ENCODE measurements around the gene NMUR1.

Gene NMUR1

DNA sequence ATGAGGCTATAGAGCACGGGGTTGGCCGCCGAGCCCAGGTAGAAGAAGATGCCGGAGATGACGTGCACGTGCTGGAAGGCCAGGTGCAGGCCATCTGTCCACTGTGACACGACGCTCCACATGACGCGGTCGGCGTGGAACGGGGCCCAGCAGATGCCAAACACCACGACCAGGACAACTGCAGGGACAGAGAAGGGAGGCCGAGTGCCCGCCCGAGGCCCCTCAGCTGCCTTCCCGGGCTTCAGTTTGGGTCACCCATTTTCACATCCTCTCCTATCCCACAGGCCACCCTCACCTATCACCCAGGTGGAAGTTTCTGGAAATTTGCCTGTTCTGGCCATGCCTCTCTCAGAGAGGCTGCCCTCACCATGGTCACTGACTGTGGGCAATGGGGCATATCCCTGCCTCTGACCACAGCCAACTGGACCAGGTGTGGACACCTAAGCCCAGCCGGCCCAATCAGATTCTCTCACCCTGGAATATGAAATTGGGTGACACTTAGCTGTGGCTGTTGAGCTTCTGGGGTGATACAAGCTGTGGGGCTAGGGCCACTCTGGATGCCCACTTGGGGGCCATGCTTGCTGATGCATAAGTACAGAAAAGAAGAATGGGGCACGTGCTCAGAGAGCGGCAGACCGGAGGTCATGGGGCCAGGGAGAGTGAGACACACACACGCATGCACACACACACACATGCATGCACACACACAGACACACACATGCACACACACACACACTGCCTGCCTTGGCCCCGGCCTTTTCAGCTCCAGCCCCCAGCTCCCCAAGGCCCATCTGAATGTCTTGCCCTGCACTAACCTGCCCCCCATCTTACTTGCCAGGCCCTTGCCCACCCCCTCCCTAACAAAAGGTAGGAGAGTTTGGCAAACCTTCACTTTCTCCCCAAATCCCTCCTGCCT lies 4.7 kb downstream of the NMUR1 start:
- no peak for DNase-seq

DNA sequence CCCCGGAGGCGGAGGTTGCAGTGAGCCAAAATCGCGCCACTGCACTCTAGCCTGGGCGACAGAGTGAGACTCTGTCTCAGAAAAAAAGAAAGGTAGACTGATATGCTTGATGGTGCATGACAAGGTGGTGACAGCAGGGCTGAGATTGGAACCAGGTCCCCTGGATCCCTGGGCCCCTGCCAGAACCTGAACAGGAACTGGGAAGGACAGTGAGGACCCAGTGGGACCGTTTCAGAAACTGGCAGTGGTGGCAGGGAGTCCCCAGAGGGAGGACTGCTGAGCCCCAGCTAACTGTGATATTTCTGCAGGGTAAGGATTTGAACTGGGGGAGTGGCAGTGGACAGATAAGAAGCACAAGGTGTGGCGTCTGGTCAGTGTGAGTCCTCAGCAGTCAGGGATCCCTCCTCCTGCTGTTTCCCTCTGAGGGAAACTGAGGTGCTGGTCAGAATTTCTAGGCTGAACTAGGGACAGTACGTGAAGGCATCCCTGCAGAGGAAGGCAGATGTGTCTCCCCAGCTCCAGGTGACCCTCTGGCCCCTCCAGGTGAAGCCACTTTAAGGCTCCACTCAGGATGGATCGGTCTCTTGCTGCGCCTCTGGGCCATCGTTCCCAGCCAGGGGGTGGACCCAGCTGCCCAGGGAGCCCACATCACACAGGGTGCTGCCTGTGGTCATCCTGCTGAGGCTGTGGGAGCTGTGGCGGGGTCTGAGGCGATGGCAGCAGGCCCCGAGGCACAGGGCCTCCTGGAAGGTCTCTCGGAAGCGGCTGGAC lies 5.6 kb downstream of the NMUR1 start:
- DNase-seq = no peak

DNA sequence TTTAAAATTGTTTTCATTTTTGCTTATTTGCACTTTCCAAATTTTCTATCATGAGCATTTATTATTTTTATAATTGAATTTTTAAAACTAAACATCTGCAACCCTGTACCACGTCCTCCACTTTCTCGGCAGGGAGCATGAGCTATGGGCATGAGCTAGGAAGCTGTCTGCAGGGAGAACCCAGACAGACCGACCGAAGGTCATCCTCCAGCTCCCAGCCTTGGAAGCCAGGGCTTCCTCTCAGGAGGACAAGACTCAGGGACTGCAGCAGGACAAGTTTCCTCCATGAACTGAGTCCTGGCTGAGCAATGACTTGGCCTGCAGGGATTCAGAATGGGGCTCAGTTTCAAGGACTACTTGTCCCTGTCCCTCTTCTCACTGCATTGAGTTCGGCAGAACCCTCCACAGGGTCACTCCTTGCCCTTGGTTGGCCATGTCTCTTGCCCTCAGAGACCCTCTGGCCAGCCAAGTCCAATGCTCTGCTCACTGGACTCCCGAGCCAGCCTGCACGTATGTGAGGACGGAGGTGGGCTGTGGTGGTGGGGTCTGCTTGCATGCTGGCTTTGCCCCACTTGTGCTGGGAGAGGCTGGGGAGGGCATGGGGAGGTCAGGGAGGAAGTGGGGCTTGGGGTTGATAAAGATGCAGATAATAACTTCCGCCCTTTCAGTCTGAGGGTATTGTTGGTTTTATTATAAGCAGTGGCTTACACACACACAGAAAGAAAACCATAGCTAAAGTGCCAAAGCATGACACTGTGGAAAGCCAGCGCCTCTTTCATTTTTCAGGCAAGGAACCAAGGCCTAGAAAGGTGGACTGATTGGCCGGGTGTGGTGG lies 6.6 kb downstream of the NMUR1 start:
- DNase-seq = no peak

DNA sequence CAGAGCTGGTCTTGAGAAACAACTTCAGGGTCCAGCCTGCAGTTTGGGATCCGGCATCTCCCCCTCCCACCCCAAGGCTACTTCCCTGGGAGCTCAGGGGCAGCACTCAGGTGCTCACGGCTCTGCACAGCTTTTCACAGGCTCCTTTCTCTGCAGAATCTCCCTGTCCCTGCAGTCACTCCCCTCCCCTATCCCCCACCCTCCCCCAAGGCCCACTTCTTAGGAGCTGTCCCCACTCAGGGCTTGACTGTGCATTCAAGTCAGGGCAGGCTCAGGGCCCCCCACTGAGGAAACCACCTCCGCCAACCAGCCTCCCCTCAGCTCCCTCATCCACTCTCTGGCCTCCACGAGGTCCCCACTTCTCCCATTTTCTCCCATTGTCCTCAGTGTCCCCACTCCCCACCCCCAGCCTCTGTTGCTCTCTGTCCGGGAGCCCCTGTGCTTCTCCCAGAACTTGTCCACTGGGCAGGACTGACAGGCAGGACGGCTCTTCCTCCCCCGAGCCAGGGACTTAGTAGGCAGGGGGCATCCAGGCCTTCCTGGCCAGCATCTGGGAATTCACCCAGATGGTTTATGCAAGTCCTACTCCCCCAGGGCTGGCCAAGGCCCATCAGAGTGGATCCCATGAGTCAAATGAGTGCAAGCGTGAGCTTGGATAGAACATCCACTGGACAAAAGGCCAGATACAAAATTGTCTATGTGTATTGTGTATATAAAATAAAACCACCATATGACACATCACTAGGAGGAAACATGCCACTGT lies 7.6 kb downstream of the NMUR1 start:
- DNase-seq = peak; percentile 23

DNA sequence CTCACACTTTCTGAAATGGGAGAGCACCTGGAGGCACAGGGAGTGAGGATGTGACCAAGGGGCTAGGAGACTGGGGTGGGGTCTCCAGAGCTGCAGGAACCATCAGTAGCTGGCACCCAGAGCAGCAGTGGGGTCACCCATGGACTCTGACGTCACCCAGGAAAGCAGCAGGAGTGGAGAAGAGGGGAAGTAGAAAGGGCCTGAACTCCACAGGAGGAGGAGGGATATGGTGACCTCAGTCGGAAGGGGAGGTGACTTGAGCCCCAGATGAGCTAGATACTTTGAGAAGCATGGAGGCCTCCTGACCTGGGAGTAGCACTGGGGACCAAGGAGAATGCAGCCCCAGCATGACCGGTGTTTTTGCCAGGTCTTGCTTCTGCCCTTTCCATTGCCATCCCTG lies 8.8 kb downstream of the NMUR1 start:
- no peak for DNase-seq

DNA sequence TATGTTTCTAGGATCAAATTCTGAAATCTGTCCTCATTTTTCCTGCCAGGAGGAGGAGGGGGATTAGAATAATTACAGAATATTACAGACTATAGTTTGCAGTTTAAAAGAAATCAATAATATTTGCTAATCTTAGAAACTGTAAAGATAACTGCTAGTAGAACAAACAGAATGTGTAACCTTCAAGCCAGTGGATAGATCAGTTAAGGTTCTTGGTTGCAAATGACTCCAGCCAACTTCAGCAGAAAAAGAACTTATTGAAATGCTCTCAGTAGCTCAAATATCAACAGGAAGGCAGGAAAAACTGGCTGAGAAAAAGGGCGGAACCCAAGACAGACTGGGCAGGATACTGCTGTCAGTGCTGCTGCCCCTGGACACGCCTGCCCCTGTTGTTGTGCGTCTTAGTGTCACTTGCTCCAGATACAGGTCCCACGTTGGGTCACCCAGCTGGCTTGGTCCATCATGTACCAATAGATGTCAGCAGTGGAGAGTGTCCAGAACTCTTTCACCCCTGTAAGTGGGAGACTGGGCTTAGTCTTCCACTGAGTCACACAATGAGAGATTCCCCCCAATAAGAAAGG lies 10.2 kb downstream of the NMUR1 start:
- DNase-seq = no peak

DNA sequence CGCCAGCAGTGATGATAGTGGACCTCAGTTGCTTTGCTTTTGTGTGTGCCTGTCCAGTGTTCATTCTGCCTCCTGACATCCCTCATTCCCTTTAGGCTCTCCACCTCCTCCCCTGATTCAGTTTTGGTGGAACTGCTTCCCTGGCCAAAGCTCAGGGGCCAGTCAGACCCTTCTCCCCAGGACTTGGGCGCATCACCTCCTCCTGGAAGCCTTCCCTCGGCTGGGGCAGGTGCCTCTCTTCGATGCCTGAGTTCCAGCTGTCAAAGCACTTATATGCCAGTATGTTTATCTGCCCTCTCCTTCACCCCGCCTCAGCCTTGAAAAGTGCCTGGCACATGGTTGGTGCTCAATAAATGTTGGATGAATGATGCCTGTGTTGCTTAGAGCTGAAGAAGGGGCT lies 11.5 kb downstream of the NMUR1 start:
- DNase-seq = no peak

DNA sequence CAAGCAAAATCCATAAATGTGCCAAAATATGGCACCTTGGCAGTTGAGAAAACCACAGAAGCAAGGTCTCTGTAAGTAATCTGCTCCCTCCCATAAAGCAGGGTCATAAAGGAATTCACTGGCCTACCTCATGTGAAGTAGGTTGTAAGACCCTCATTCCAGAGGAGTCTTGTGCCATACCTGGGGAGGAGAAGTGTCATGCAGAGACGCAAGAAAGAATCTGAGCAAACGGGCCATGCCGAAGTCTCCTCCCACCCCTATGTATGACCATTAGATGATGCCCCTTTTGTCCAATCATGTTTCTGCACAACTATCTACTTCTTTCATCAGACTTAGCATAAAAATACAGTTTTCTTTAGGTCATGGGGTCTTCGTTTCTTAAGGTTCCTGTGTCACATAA lies 14.6 kb downstream of the NMUR1 start:
- no peak for DNase-seq

DNA sequence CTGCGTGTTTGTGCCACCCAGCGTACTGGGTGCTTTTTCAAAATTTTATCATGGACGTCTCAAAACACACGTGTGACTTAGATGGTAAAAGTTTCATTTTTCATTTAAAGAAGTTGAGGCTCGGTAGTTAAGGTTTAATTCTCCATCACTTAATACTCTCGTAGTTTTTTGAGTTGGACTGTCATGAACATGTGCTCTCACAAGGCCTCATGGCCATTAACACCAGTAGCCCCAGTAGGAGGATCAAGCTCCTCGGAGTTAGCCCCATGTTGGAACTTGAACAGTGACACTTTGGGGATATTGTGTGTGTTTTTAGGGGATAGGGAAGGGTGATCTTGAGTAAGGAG lies 15.3 kb downstream of the NMUR1 start:
- no peak for DNase-seq

DNA sequence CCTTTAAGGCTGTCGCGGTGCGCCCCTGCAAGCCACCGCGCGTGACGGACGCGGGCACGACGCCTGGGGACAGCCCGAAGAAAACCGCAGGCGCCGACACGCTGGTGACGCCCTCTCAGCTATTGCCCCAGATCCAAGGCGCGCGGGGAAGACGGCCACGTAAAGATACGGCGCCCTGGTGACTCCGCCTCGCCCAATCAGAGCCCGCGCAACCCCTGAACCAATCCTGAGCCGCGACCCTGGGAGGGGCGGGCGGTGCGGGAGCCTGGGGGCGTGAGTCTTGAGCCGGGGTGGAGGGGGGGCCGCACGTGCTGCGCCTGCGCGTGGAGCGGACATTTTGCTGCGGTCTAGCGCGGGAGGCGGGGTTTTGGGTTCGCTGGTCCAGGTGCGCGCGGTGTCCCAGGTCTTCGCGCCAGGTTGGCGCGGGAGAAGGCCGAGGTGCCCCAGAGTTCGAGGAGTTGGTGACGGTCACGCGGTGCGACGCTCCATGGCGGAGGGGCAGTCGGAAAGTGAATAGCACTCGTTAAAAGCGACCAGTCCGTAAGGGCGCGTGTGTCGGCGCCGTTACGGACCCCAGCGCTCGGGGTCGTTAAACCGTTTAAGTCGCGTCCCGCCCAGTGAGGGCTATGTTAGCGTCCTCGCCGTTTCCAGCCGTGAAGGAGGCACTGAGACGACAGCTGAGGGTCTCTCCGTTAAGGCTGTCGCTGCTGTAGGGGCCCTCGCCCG lies 15.9 kb downstream of the NMUR1 start:
- peak; percentile 97 for DNase-seq

DNA sequence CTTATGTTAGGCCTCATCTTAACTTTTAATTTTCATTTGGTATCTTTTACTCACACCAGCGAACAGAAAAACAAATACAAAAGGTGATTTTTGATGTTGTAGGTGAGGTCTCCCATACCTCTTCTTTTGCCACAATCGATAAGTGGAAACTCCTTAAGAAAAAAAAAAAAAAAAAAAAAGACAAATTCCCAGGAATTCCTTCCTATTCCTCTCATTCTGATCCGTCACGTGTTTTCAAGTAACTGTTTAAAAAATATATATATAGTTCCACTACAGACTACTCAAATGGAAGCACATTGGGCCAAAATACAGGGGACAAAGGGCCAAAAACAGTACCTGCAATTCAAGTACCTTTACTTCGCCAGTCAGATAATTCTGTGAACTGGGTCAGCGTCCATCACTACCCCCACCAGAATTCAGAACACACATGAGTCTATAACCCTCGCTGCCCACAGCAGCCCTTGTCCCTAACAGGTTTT lies 16.5 kb downstream of the NMUR1 start:
- no peak for DNase-seq

DNA sequence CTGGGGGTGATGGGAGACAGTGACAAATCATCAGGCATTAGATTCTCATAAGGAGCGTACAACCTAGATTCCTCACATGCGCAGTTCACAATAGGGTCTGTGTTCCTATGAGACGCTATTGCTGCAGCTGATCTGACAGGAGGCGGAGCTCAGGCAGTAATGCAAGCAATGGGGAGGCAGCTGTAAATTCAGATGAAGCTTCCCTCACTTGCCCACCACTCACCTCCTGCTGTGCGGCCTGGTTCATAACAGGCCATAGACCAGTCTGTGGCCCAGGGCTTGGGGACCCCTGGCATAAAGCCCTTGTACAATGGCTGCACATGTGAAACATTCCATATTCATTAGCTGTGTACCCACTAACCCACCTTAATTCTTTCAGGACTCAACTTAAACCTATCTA lies 18.0 kb downstream of the NMUR1 start:
- peak; percentile 45 for DNase-seq

DNA sequence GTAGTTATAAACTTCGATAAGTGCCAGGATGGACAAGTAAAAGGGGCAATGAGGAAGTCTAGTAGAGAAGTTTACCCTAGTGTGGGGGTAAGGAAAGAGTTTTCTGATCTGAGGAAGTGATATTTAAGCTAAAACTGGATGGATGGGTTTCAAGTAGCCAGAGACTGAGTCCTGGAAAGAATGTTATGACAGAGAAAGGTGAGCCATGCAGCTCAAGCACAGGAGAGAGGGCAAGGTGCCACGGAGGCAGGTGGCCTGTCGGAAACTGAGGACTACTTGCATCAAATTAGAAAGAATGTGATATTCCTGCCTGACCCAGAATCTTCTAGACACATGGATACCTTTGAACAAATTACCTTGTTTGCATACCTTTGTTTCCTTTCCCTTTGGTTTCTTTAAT lies 26.5 kb downstream of the NMUR1 start:
- no peak for DNase-seq

DNA sequence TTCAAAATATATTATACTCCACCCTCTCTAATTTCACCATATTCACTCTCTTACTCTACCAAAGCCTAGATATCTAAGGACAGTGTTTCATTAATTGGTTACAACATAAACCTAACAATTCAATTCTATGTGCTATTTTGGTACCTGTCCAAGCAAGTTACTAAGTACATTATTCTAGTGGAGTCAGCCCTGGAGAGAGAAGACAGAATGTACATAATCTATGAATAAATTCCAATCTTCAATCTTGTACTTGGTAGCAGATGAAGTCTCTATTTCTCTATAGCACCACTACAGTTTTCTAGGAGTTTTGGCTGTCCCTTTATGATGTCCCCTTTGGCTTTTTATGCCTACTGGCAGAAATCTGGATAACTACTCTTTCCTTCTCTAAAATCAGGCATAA lies 27.6 kb downstream of the NMUR1 start:
- no peak for DNase-seq

DNA sequence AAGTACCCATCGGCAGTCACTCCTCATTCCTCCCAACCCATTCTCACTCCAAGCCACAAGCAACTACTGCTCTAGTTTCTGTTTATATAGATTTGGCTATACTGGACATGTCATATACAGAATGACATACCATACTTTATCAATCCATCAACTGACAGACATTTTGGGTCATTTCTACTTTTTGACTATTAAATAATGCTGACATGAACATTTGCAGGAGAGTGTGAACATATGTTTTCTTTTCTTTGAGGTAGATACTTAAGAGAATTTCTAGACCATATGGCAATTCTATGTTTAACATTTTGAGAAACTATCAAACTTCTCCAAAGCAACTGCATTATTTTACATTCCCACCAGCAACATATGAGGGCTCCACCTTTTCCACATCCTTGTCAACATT lies 32.6 kb downstream of the NMUR1 start:
- DNase-seq = no peak

DNA sequence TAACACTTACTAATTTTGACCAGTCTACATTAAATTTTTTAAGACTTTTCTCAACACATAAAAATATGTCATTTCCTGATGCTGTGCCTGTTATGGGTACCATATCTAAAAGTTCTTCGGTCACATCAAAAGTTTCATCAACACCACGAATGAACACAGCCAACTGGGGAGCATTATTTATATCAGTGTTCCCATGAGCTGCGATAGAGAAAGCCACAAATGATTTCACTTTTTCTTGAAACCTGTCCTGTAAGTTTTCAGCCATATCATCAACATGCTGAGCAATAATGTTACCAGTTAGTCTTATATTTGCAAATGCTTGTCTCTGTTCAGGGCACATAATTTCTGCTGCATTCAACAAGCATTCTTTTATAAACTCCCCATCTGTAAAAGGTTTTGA lies 35.6 kb downstream of the NMUR1 start:
- no peak for DNase-seq

DNA sequence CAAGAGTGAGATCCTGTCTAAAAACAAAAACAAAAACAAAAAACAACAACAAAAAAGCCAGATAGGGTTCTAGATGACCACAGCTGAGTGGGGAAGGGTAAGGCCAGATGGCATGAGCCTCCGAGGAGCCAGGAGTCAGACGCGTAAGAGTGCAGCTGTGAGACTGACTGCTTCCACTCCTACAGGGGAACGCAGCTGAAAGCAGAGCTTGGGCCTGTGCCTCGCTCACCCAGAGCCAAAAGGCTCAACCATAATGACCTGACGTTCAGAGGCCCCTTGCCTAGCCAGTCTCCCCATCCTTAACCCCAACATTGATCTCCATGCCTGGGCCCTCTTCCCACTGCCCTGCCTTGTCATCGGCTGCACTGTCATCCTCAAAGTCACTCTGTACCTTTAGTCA lies 39.4 kb downstream of the NMUR1 start:
- DNase-seq = no peak

DNA sequence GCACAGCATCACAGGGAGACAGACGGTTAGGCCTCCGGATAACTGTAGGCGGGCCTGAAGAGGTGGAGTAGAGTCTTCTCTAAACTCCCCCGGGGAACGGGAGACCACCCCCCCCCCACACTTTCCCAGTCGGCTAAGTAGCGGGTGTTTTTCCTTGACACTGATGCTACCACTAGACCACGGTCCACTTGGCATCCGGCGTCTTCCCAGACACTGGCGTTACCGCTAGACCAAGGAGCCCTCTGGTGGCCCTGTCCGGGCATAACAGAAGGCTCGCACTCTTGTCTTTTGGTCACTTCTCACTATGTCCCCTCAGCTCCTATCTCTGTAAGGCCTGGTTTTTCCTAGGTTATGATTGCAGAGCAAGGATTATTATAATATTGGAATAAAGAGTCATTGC lies 40.3 kb downstream of the NMUR1 start:
- DNase-seq = no peak

DNA sequence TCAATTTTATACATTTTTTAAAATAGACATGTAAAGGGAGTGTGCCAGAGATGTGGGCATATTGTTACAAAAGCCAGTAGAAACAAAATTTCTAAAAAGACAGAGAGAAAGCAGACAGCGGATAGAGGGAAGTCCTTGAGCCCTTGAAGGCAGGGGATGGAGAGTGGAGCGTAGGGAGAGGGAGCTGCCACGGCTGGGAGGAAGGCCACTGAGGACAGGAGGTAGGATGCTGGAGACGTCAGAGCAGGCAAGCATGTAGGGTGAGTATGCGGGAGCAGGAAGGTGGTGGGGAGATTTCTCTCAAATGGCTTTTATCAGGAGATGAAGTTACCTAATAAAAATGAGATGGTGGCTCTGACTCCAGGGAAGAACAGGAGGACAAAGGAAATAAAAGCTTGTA lies 41.9 kb downstream of the NMUR1 start:
- DNase-seq = no peak

DNA sequence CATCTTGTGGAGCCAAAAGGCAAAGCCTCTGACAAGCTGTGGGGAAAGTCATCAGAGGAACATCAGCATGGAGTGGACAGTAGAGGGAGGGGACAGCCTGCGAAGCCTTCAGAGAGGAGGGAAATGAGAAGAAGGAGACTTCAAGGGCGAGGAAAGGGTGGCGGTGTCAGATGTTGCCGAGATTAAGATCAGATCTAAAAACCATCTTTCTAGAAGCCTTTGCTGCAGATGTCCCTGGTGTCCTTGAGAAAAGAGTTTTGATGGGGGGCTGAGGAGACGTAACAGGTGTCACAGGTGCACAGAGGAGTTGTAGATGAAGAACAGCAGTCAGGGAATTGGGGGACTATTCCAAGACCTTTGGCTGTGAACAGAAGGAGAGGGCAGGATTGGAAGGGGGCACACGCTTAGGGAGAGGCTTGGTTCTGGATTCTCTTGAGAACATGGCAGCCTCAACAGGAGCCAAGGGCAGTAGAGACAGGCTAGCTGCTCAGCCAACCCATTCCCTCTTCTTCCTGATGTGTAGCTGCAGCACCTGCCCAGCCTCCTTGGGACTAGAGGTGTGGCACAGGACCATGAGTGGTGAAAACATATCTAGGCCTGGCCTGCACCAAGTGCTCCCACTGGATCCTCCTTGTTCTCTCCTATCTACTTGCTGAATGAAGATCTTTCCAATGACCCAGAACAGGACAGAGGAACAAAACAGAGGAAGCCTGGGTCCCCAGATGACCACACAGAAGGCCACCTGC lies 43.2 kb downstream of the NMUR1 start:
- DNase-seq = no peak
